HG03108 (cell line): ENCODE data around the gene TNIP2.
"Not testable (repeated sequence)": the region's sequence is repeated elsewhere in the genome, so short reads cannot be mapped to it uniquely, and the experiment has no call there.

Source experiments
- ATAC-seq: cut with Tn5 transposase; IDR thresholded peaks from one replicate; pipeline ENCODE4 v1.9.1; 2021; ENCODE audit warnings: moderate library complexity; ENCODE audit not compliant: unreplicated experiment

The TNIP2 gene

GRCh38 chr4:2745981-2746806 lies 9.9 kb downstream of the TNIP2 start:
- ATAC-seq, result peak; percentile 91

GRCh38 chr4:2745516-2745915 lies 10.6 kb downstream of the TNIP2 start:
- ATAC-seq, result no peak

GRCh38 chr4:2744576-2745270 lies 11.4 kb downstream of the TNIP2 start:
- no peak for ATAC-seq

GRCh38 chr4:2743518-2744445 lies 12.4 kb downstream of the TNIP2 start:
- ATAC-seq, result no peak

GRCh38 chr4:2742823-2743517 lies 13.2 kb downstream of the TNIP2 start:
- ATAC-seq, result no peak

GRCh38 chr4:2742081-2742822 lies 13.9 kb downstream of the TNIP2 start:
- no peak for ATAC-seq

- no peak for ATAC-seq
Measured at GRCh38 chr4:2741626-2742025, 14.5 kb downstream of the TNIP2 start.

- ATAC-seq, result not testable (repeated sequence)
Measured at GRCh38 chr4:2738296-2738695, 17.8 kb downstream of the TNIP2 start.

GRCh38 chr4:2735869-2736268 lies 20.3 kb downstream of the TNIP2 start:
- no peak for ATAC-seq

- ATAC-seq, result no peak
Measured at GRCh38 chr4:2734612-2735011, 21.5 kb downstream of the TNIP2 start.

GRCh38 chr4:2733844-2734574 lies 22.1 kb downstream of the TNIP2 start:
- ATAC-seq, result no peak

- ATAC-seq, result no peak
Measured at GRCh38 chr4:2733001-2733843, 22.9 kb downstream of the TNIP2 start.

- ATAC-seq, result no peak
Measured at GRCh38 chr4:2732526-2732925, 23.6 kb downstream of the TNIP2 start.

GRCh38 chr4:2731907-2732317 lies 24.2 kb downstream of the TNIP2 start:
- ATAC-seq, result no peak

- no peak for ATAC-seq
Measured at GRCh38 chr4:2729533-2729875, 26.6 kb downstream of the TNIP2 start.

GRCh38 chr4:2728806-2729532 lies 27.2 kb downstream of the TNIP2 start:
- ATAC-seq, result no peak

- ATAC-seq, result no peak
Measured at GRCh38 chr4:2728221-2728620, 27.9 kb downstream of the TNIP2 start.

- not testable (repeated sequence) for ATAC-seq
Measured at GRCh38 chr4:2726881-2727280, 29.3 kb downstream of the TNIP2 start.
